ENCODE data around the gene SHISA9. TPM values are rescaled to one million over a fixed set of nuclear protein-coding genes. Genes with fewer than 3 reads are reported as not detected.

Gene SHISA9
- polyA plus RNA-seq, 3 donors = 0.01 TPM; not detected in 2

DNA sequence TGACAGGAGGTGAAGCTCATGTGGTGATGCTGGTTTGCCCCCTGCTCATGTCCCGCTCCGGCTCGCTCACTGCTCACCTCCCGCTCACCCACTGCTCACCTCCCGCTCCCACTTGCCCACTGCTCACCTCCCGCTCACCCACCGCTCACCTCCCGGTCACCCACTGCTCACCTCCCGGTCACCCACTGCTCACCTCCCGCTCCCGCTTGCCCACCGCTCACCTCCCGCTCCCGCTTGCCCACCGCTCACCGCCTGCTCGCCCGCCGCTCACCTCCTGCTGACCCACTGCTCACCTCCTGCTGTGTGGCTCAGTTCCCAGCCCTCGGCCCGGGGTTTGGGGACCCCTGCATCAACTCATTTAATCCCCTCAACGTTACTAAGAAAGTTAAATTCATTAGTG lies 39.1 kb upstream of the SHISA9 start:
- no peaks in the 10 kb centered on the region for H3K4me1 Mint-ChIP-seq
- H3K9me3 Mint-ChIP-seq = peaks cover 0 to 7% (median 4%) of the 10 kb centered on the region in 7 donors
- H3K4me1 ChIP-seq (ENCODE audit: control insufficient read depth in 1 of 2, insufficient read depth in 2 of 2, low read length in 2 of 2) = no peaks in the 10 kb centered on the region
- H3K36me3 ChIP-seq (replicated peaks in 1 of 2; ENCODE audit: control insufficient read depth in 1 of 2, insufficient read depth in 2 of 2, low read length in 2 of 2) = no peaks in the 10 kb centered on the region
- H3K27me3 ChIP-seq (ENCODE audit: control insufficient read depth in 2 of 2, insufficient read depth in 2 of 2, low read length in 2 of 2) = no peaks in the 10 kb centered on the region
- no peak overlapping the region for H3K4me2 ChIP-seq (replicated peaks; ENCODE audit: extremely low read depth, low read length, poor library complexity, severe bottlenecking)
- no peak overlapping the region for H3K9ac ChIP-seq (ENCODE audit: insufficient read depth, low read length, poor library complexity, severe bottlenecking)
- H3K27ac Mint-ChIP-seq = no peak overlapping the region
- 93% methylated on average over 13 of the region's 22 CpGs for WGBS (ENCODE audit: insufficient coverage)
- TF ChIP-seq, protein P1, sequence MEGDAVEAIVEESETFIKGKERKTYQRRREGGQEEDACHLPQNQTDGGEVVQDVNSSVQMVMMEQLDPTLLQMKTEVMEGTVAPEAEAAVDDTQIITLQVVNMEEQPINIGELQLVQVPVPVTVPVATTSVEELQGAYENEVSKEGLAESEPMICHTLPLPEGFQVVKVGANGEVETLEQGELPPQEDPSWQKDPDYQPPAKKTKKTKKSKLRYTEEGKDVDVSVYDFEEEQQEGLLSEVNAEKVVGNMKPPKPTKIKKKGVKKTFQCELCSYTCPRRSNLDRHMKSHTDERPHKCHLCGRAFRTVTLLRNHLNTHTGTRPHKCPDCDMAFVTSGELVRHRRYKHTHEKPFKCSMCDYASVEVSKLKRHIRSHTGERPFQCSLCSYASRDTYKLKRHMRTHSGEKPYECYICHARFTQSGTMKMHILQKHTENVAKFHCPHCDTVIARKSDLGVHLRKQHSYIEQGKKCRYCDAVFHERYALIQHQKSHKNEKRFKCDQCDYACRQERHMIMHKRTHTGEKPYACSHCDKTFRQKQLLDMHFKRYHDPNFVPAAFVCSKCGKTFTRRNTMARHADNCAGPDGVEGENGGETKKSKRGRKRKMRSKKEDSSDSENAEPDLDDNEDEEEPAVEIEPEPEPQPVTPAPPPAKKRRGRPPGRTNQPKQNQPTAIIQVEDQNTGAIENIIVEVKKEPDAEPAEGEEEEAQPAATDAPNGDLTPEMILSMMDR (IDR thresholded peaks at IDR 0.05) = no peak
- no peaks in the 10 kb centered on the region for H3K79me2 ChIP-seq (ENCODE audit: insufficient read depth, low read length)
- H2AFZ ChIP-seq (ENCODE audit: insufficient read depth, low read depth, low read length, poor library complexity, severe bottlenecking) = no peak overlapping the region
- peaks cover 0 to 16% (median 4%) of the 10 kb centered on the region in 3 donors for H3K27me3 Mint-ChIP-seq (ENCODE audit: low read depth in 3 of 3)
- H3K4me3 Mint-ChIP-seq = no peak overlapping the region
- intact Hi-C loops (cut with micrococcal nuclease) = no loop called here
- H3K9me3 ChIP-seq (replicated peaks in 1 of 2; ENCODE audit: control insufficient read depth in 1 of 2, insufficient read depth in 1 of 2, low read length in 2 of 2) = peaks cover 0 to 1% of the 10 kb centered on the region in 2 donors
- no peak overlapping the region for H3K4me3 ChIP-seq (replicated peaks in 1 of 3; ENCODE audit: low read depth in 2 of 3, low read length in 3 of 3)
- DNase-seq = no peak
- H3K27ac ChIP-seq (ENCODE audit: low read depth in 1 of 2, low read length in 2 of 2) = no peak overlapping the region
- no peaks in the 10 kb centered on the region for H3K36me3 Mint-ChIP-seq
- no peaks in the 10 kb centered on the region for H4K20me1 ChIP-seq (ENCODE audit: insufficient read depth, low read length)

DNA sequence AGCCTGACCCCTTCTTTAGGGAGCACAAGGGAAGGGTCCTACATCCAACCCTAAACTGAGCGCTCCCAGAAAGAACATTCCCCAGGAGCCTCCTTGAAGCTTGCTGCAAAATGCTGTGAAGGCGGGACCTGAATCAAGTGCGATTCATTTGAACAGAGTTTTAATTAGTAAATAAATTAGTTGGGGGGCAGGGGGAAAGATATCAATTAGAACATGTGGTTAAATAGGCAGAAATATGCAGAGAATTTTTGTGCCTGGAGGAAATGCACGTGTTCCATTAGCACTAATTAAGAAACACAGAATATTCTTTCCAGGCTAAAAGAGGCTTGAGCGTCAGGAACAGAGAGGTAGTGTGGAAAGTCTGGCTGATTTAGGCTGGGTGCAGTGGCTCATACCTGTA lies 38.5 kb upstream of the SHISA9 start:
- Histone ChIP-seq H3K9me3 (replicated peaks in 1 of 2; ENCODE audit: control insufficient read depth in 1 of 2, insufficient read depth in 1 of 2, low read length in 2 of 2) (no peaks in the 10 kb centered on the region), H3K4me3 (replicated peaks in 1 of 3; ENCODE audit: low read depth in 2 of 3, low read length in 3 of 3) (no peak overlapping the region), H3K27me3 (ENCODE audit: control insufficient read depth in 2 of 2, insufficient read depth in 2 of 2, low read length in 2 of 2) (no peaks in the 10 kb centered on the region), H3K4me1 (ENCODE audit: control insufficient read depth in 1 of 2, insufficient read depth in 2 of 2, low read length in 2 of 2) (no peaks in the 10 kb centered on the region), H3K27ac (ENCODE audit: low read depth in 1 of 2, low read length in 2 of 2) (no peak overlapping the region), H3K36me3 (replicated peaks in 1 of 2; ENCODE audit: control insufficient read depth in 1 of 2, insufficient read depth in 2 of 2, low read length in 2 of 2) (no peaks in the 10 kb centered on the region), H3K9ac (ENCODE audit: insufficient read depth, low read length, poor library complexity, severe bottlenecking) (no peak overlapping the region), H3K4me2 (replicated peaks; ENCODE audit: extremely low read depth, low read length, poor library complexity, severe bottlenecking) (no peak overlapping the region), H3K79me2 (ENCODE audit: insufficient read depth, low read length) (no peaks in the 10 kb centered on the region), H2AFZ (ENCODE audit: insufficient read depth, low read depth, low read length, poor library complexity, severe bottlenecking) (no peak overlapping the region), H4K20me1 (ENCODE audit: insufficient read depth, low read length) (no peaks in the 10 kb centered on the region)
- DNase-seq = no peak
- Mint-ChIP-seq H3K4me1 (no peaks in the 10 kb centered on the region), H3K9me3 (peaks cover 0 to 5% (median 2%) of the 10 kb centered on the region in 7 donors), H3K27me3 (ENCODE audit: low read depth in 3 of 3) (peaks cover 2 to 14% (median 5%) of the 10 kb centered on the region in 3 donors), H3K27ac (no peak overlapping the region), H3K4me3 (no peak overlapping the region), H3K36me3 (no peaks in the 10 kb centered on the region)
- WGBS (ENCODE audit: insufficient coverage) = no CpG with 5 or more reads among the region's 5 CpGs
- TF ChIP-seq, protein P1 (IDR thresholded peaks at IDR 0.05) = no peak
- intact Hi-C loops (cut with micrococcal nuclease) = no loop called here

Data from CD14-positive monocyte (primary cell).